Keratinocyte (primary cell): ENCODE results near the gene INPP4B.

ENCODE experiments used
- CTCF ChIP-seq, 3 experiments: IDR thresholded peaks in 1 of 3; conservative IDR thresholded peaks in 1 of 3; optimal IDR thresholded peaks in 1 of 3; 2 replicates in 2 of 3; 3 replicates in 1 of 3; pipeline versions ENCODE3 to v1.5.1; 2011; ENCODE audit warnings: low read length in 3 of 3, mild to moderate bottlenecking in 3 of 3, moderate library complexity in 2 of 3, control low read depth in 1 of 3, inconsistent platforms in 1 of 3; ENCODE audit not compliant: insufficient read depth in 2 of 3; ENCODE audit errors: extremely low read depth in 1 of 3
- EZH2 ChIP-seq: IDR thresholded peaks from one replicate; pipeline ENCODE4 v1.6.1; 2012; ENCODE audit warnings: inconsistent platforms, mild to moderate bottlenecking, low read length, moderate library complexity

DNA sequence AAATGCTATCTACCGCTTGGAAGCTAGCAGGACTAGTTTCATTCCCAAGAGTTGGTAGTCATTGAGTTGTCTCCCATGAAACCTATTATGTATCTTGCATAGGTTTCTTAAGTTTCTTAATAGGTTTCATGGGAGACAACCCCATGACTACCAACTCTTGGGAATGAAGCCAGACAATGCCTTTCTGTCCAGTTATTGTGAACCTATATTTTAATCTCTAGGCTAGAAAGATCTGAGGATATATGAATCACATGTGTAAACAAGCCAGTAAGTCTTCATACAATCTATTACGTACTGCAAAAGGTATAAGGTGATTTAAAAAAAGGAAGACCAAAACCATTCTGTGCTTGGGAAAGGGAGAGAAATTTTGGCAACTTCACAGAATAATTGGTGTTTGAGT lies 162.6 kb downstream of the INPP4B start:
- no peak for TF ChIP-seq EZH2
- TF ChIP-seq CTCF (optimal IDR thresholded peaks at IDR 0.05 in 1 of 3, IDR thresholded peaks at IDR 0.05 in 1 of 3, conservative IDR thresholded peaks at IDR 0.05 in 1 of 3; ENCODE audit: extremely low read depth in 1 of 3, insufficient read depth in 2 of 3, low read length in 3 of 3), result no peak
